ENCODE measurements around the gene COL4A5.

The COL4A5 gene

GRCh38 chrX:108484251-108484650, 44.6 kb downstream of the COL4A5 start:
- Histone ChIP-seq H2AFZ (no peak overlapping the region), H3K4me1 (no peaks in the 10 kb centered on the region), H3K27me3 (ENCODE audit: control insufficient read depth, insufficient read depth, low read length) (no peaks in the 10 kb centered on the region), H3K4me2 (ENCODE audit: low read length) (no peak overlapping the region), H3K36me3 (ENCODE audit: control insufficient read depth, insufficient read depth, low read length) (no peaks in the 10 kb centered on the region), H3K79me2 (no peaks in the 10 kb centered on the region), H3K9ac (no peak overlapping the region), H3K27ac (no peak overlapping the region), H3K4me3 (ENCODE audit: low read depth, low read length) (no peak overlapping the region), H3K9me3 (ENCODE audit: control insufficient read depth, low read length) (no peaks in the 10 kb centered on the region)
- no peak for TF ChIP-seq CTCF (IDR thresholded peaks at IDR 0.05)

- Histone ChIP-seq H2AFZ (no peak overlapping the region), H3K4me1 (no peaks in the 10 kb centered on the region), H3K4me3 (ENCODE audit: low read depth, low read length) (no peak overlapping the region), H3K4me2 (ENCODE audit: low read length) (no peak overlapping the region), H3K27me3 (ENCODE audit: control insufficient read depth, insufficient read depth, low read length) (no peaks in the 10 kb centered on the region), H3K79me2 (no peaks in the 10 kb centered on the region), H3K36me3 (ENCODE audit: control insufficient read depth, insufficient read depth, low read length) (no peaks in the 10 kb centered on the region), H3K9me3 (ENCODE audit: control insufficient read depth, low read length) (no peaks in the 10 kb centered on the region), H3K27ac (no peak overlapping the region), H3K9ac (no peak overlapping the region)
- TF ChIP-seq CTCF (IDR thresholded peaks at IDR 0.05) = no peak
Observed at GRCh38 chrX:108485960-108486359, 46.3 kb downstream of the COL4A5 start.

GRCh38 chrX:108494406-108495090, 54.9 kb downstream of the COL4A5 start:
- no peaks in the 10 kb centered on the region for H3K79me2 ChIP-seq

GRCh38 chrX:108511721-108512120, 72.1 kb downstream of the COL4A5 start:
- H3K79me2 ChIP-seq = no peaks in the 10 kb centered on the region
- H3K9me3 ChIP-seq (ENCODE audit: control insufficient read depth, low read length) = no peaks in the 10 kb centered on the region

More at GRCh38 chrX:108494406-108495090, 54.9 kb downstream of the COL4A5 start:
- Histone ChIP-seq H3K36me3 (ENCODE audit: control insufficient read depth, insufficient read depth, low read length) (no peaks in the 10 kb centered on the region), H3K4me3 (ENCODE audit: low read depth, low read length) (no peak overlapping the region), H3K4me2 (ENCODE audit: low read length) (no peak overlapping the region), H3K9ac (no peak overlapping the region), H2AFZ (no peak overlapping the region), H3K27me3 (ENCODE audit: control insufficient read depth, insufficient read depth, low read length) (no peaks in the 10 kb centered on the region), H3K9me3 (ENCODE audit: control insufficient read depth, low read length) (no peaks in the 10 kb centered on the region), H3K4me1 (no peaks in the 10 kb centered on the region), H3K27ac (no peak overlapping the region)
- no peak for TF ChIP-seq CTCF (IDR thresholded peaks at IDR 0.05)

More at GRCh38 chrX:108511721-108512120, 72.1 kb downstream of the COL4A5 start:
- H3K4me1 ChIP-seq = no peaks in the 10 kb centered on the region
- H3K9ac ChIP-seq = no peak overlapping the region
- H3K27me3 ChIP-seq (ENCODE audit: control insufficient read depth, insufficient read depth, low read length) = no peaks in the 10 kb centered on the region
- H3K36me3 ChIP-seq (ENCODE audit: control insufficient read depth, insufficient read depth, low read length) = no peaks in the 10 kb centered on the region
- H2AFZ ChIP-seq = no peak overlapping the region
- H3K4me3 ChIP-seq (ENCODE audit: low read depth, low read length) = no peak overlapping the region
- H3K27ac ChIP-seq = no peak overlapping the region
- no peak for TF ChIP-seq CTCF (IDR thresholded peaks at IDR 0.05)
- H3K4me2 ChIP-seq (ENCODE audit: low read length) = no peak overlapping the region
